ENCODE data around the gene WBP1L. TPM values are rescaled to one million over a fixed set of nuclear protein-coding genes. Genes with fewer than 3 reads are reported as not detected.
A peak's percentile ranks its signal among the peaks of the same experiment; 100 is the strongest.

Gene WBP1L
- total and polyA plus RNA-seq, 2 of the 13 experiments (the other 11 are each of a cell fraction or from before 2014, with no cell fraction given) = 8.3 to 12.3 TPM

- no peak for TF ChIP-seq UBTF (CRISPR knock-in tag; IDR thresholded peaks at IDR 0.05)
- no peak for TF ChIP-seq ETV5 (CRISPR knock-in tag; IDR thresholded peaks at IDR 0.05; ENCODE audit: borderline replicate concordance)
- TF ChIP-seq ZBTB8A (CRISPR knock-in tag; IDR thresholded peaks at IDR 0.05; ENCODE audit: borderline replicate concordance, low read depth) = no peak
- no peak for TF ChIP-seq RBAK (CRISPR knock-in tag; IDR thresholded peaks at IDR 0.05)
- TF ChIP-seq HNF4A (CRISPR knock-in tag; IDR thresholded peaks at IDR 0.05) = no peak
- no peak for TF ChIP-seq ZNF207 (IDR thresholded peaks at IDR 0.05; ENCODE audit: borderline replicate concordance)
- no peak for TF ChIP-seq ZNF503 (CRISPR knock-in tag; IDR thresholded peaks at IDR 0.05)
- 0 out of 2 replicates have a peak, but pooled peaks have one; percentile 37 for TF ChIP-seq ZMYM2 (CRISPR knock-in tag; IDR thresholded peaks at IDR 0.05)
- TF ChIP-seq PITX1 (CRISPR knock-in tag; IDR thresholded peaks at IDR 0.05) = peak; percentile 27; the same call in 1 of the 2 replicates
- TF ChIP-seq GABPB1 (CRISPR knock-in tag; IDR thresholded peaks at IDR 0.05) = no peak
- peak; percentile 36; the same call in 1 of the 2 replicates for TF ChIP-seq PATZ1 (CRISPR knock-in tag; IDR thresholded peaks at IDR 0.05)
- TF ChIP-seq, protein P1, sequence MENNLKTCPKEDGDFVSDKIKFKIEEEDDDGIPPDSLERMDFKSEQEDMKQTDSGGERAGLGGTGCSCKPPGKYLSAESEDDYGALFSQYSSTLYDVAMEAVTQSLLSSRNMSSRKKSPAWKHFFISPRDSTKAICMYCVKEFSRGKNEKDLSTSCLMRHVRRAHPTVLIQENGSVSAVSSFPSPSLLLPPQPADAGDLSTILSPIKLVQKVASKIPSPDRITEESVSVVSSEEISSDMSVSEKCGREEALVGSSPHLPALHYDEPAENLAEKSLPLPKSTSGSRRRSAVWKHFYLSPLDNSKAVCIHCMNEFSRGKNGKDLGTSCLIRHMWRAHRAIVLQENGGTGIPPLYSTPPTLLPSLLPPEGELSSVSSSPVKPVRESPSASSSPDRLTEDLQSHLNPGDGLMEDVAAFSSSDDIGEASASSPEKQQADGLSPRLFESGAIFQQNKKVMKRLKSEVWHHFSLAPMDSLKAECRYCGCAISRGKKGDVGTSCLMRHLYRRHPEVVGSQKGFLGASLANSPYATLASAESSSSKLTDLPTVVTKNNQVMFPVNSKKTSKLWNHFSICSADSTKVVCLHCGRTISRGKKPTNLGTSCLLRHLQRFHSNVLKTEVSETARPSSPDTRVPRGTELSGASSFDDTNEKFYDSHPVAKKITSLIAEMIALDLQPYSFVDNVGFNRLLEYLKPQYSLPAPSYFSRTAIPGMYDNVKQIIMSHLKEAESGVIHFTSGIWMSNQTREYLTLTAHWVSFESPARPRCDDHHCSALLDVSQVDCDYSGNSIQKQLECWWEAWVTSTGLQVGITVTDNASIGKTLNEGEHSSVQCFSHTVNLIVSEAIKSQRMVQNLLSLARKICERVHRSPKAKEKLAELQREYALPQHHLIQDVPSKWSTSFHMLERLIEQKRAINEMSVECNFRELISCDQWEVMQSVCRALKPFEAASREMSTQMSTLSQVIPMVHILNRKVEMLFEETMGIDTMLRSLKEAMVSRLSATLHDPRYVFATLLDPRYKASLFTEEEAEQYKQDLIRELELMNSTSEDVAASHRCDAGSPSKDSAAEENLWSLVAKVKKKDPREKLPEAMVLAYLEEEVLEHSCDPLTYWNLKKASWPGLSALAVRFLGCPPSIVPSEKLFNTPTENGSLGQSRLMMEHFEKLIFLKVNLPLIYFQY (CRISPR knock-in tag; IDR thresholded peaks at IDR 0.05; ENCODE audit: borderline replicate concordance) = no peak
- TF ChIP-seq, protein P2, sequence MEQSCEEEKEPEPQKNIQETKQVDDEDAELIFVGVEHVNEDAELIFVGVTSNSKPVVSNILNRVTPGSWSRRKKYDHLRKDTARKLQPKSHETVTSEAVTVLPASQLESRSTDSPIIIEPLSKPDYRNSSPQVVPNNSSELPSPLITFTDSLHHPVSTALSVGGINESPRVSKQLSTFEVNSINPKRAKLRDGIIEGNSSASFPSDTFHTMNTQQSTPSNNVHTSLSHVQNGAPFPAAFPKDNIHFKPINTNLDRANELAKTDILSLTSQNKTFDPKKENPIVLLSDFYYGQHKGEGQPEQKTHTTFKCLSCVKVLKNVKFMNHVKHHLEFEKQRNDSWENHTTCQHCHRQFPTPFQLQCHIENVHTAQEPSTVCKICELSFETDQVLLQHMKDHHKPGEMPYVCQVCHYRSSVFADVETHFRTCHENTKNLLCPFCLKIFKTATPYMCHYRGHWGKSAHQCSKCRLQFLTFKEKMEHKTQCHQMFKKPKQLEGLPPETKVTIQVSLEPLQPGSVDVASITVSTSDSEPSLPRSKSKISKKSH (CRISPR knock-in tag; IDR thresholded peaks at IDR 0.05; ENCODE audit: borderline replicate concordance) = peak; percentile 77
- TF ChIP-seq ZFP36 (IDR thresholded peaks at IDR 0.05; ENCODE audit: borderline replicate concordance, low read depth, low read length, partially characterized antibody) = no peak
- TF ChIP-seq RXRA (CRISPR knock-in tag; IDR thresholded peaks at IDR 0.05) = peak; percentile 57; the same call in 1 of the 2 replicates
- TF ChIP-seq HOXA5 (CRISPR knock-in tag; IDR thresholded peaks at IDR 0.05) = 0 out of 2 replicates have a peak, but pooled peaks have one; percentile 50
Measured at GRCh38 chr10:102835007-102835482, 91.3 kb downstream of the WBP1L start (continued).
